GM19099 (cell line): ENCODE results near the gene CCDC183.

Source experiments
- POLR2A ChIP-seq: IDR thresholded peaks from 3 replicates; pipeline ENCODE4 v1.6.1; 2011; ENCODE audit warnings: low read depth; ENCODE audit not compliant: insufficient read length; ENCODE audit errors: extremely low read depth

Gene CCDC183

DNA sequence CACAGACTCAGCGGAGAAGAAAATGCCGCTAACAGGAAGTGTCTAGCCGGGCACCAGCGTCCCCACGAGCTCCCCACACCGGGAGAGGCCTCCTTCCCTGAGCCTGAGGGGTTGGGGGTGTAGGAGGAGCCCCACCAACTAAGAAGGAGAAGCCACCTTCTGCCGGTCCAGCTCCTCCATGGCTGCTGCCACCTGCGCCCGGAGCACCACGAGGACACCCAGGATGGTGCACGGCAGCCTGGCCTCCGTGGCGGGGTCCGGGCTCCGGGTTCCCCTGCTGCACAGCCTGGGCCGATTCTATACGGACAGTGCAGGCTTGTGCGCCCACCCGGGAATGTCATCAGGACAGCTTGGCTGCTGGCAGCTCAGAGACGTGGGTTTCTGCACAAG lies 38.4 kb upstream of the CCDC183 start:
- TF ChIP-seq POLR2A = no peak

- no peak for TF ChIP-seq POLR2A
Measured at GRCh38 chr9:136759001-136759400, 37.1 kb upstream of the CCDC183 start.

- TF ChIP-seq POLR2A = no peak
Measured at GRCh38 chr9:136759436-136760325, 36.5 kb upstream of the CCDC183 start.

- TF ChIP-seq POLR2A = no peak
Measured at GRCh38 chr9:136760424-136760823, 35.7 kb upstream of the CCDC183 start.

GRCh38 chr9:136761545-136761981 lies 34.6 kb upstream of the CCDC183 start:
- no peak for TF ChIP-seq POLR2A

- TF ChIP-seq POLR2A = no peak
Measured at GRCh38 chr9:136762221-136762691, 33.9 kb upstream of the CCDC183 start.

GRCh38 chr9:136762915-136763648 lies 33.1 kb upstream of the CCDC183 start:
- TF ChIP-seq POLR2A = no peak

- TF ChIP-seq POLR2A = no peak
Measured at GRCh38 chr9:136763649-136764035, 32.5 kb upstream of the CCDC183 start.

GRCh38 chr9:136764301-136764891 lies 31.7 kb upstream of the CCDC183 start, which contains the start of gene LCN15:
Gene LCN15 (minus strand): TSS chr9:136764518. CDS start chr9:136764488, 30 bp downstream.
- TF ChIP-seq POLR2A = no peak

DNA sequence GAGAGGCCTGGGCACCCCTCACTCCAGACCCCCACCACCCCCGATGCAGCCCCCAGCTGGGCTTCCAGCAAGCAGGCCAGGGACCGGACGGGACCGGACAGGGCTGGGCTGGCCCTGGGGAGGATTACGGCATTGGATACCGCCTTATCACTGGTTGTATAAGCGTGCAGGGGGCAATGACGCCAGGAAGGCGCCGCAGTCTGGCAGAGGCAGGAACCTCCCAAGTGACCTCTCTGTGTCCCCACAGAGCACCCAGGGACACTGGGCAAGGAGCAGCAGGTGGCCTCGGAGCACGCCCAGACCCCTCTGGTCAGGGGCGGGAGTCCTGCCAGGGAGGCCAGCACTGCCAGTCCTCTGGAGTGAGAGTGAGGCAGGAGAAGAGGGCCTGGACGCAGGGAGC lies 31.1 kb upstream of the CCDC183 start:
- TF ChIP-seq POLR2A = no peak

- no peak for TF ChIP-seq POLR2A
Measured at GRCh38 chr9:136769710-136770191, 26.4 kb upstream of the CCDC183 start.

DNA sequence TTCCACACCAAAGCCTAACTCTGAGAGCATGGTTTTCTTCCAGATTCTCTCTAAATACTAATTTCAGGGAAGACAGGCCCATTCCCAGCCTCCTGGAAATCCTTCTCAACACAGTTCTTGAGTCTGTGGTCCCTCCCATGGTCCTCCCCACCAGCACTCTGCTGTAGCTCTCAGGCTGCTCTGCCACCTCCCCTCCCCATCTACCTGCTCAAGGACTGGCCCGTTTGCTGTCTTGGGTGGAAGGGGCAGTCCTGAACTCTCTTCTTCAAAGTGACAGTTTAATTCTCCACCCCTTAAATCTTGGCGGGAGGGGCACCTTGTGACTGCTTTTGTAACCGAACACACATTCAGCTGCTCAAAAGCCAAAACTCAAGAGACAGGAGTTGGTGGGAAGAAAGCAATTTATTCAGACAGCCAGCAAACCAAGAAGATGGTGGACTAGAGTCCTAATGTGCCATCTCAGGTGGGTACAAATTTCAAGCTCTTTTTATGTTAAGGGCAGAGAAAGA lies 24.2 kb upstream of the CCDC183 start:
- TF ChIP-seq POLR2A = no peak

- no peak for TF ChIP-seq POLR2A
Measured at GRCh38 chr9:136773386-136774044, 22.6 kb upstream of the CCDC183 start.

- TF ChIP-seq POLR2A = no peak
Measured at GRCh38 chr9:136774416-136775045, 21.6 kb upstream of the CCDC183 start.
